HG02938 (cell line): ENCODE data around the gene OR51B6.
"Not testable (repeated sequence)": the region's sequence is repeated elsewhere in the genome, so short reads cannot be mapped to it uniquely, and the experiment has no call there.

Experiments used
- ATAC-seq: cut with Tn5 transposase; IDR thresholded peaks from one replicate; pipeline ENCODE4 v1.9.1; 2021; ENCODE audit warnings: mild to moderate bottlenecking, moderate library complexity; ENCODE audit not compliant: unreplicated experiment

Gene OR51B6

GRCh38 chr11:5364214-5364613, 12.9 kb downstream of the OR51B6 start:
- ATAC-seq, result no peak

GRCh38 chr11:5366365-5366764, 15.1 kb downstream of the OR51B6 start:
- ATAC-seq, result not testable (repeated sequence)

DNA sequence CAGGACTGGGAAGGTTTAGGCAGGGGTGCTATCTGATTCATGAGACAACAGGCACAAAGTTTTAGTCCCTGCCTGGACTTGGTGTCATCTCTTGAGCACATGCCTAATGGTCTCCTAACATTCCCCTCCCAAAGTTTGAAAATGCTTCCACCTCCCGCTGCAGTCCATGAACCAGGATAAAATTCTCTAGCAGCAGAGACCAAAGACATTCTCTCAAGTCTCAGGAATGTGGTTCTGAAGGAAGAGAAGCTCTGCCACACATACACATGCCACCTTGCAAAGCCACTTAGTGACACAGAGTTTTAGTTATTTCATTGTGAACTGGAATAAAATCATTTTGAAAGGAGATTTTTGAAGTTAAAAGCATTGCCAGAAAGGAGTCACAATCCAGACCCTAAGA, 15.5 kb downstream of the OR51B6 start:
- ATAC-seq, result no peak

DNA sequence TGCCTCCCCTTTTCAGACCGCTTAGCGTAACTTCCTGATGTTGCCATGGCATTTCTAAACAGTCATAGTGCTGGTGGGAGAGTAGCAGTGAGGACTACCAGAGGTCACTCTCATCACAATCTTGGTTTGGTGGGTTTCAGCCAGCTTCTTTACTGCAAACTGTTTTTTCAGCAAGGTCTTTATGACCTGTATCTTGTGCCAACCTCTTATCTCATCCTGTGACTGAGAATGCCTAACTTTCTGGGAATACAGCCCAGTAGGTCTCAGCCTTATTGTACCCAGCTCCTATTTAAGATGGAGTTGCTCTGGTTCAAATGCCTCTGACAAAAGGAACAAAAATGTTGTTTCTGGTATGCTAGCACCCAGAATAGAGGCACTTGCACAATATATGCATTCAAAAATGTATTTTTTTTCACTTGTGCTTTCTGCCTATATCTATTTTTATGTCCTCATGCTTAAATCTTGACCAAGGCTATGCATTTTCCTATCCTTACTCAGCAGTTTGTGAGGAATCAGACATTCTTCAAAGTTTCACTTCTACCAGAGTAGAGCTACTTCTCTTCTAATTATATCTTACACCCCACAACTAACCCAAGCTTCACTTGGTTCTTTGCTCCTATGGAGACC, 16.3 kb downstream of the OR51B6 start:
- no peak for ATAC-seq

DNA sequence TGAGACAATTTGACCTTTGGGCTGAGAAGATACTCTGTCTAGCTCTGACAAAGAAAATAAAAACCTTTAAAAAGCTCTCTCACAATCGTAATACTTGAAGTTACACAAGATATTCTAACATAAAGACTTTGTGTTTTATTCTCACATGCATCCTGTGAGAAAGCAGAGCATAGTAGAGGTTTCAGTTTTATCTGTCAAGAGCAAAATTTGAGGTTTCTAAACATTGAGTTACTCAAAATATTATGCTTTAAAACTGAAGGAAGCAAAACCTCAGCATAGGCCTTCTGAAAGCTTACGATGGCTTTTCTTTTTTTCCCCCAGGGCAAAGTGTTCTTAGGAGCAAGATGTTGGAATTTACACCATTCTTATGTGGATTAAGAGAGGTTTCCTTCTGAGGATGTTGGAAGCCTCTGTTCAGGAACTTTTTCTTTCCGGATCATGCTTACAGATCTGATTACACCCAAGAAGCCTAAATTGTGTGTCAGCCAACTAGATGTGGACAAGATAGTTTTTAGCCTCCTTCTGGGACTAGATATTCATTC, 17.3 kb downstream of the OR51B6 start:
- ATAC-seq, result peak; percentile 53

GRCh38 chr11:5369789-5370188, 18.5 kb downstream of the OR51B6 start:
- peak; percentile 43 for ATAC-seq

DNA sequence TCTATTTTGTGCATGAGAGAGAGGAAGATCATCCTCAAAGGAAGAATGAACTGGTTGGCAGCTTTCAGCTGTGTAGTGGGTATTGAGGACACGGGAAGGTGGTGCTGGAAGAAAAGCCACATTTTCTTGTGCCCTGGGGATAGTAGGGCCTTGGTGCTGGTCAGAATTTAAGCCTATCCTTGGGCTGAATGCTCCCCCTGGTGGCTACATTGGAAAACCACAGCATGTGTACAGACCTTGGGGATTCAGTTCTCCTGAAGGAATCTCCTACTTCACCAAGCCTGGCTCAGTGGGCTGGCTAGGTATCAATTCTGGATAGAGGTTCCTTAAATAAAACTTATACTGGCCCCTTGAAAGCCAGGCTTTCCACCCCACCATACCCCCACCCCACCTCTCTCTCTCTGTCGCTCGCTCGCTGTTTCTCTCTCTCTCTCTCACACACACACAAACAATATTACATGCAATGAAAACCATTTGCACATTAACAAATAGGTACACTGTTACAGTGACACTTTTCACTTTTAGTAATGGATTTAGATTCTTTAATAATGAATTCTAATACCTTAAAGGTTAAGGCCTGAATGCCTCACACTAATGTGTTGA, 29.5 kb downstream of the OR51B6 start:
- peak; percentile 94 for ATAC-seq

GRCh38 chr11:5383576-5383975, 32.3 kb downstream of the OR51B6 start, which contains the start of gene OR51M1:
Gene OR51M1 (plus strand): TSS chr11:5383812. CDS start chr11:5389399, 5,587 bp downstream.
- ATAC-seq, result no peak

- no peak for ATAC-seq
These were observed 33.0 kb downstream of the OR51B6 start for GRCh38 chr11:5384335-5384734.

DNA sequence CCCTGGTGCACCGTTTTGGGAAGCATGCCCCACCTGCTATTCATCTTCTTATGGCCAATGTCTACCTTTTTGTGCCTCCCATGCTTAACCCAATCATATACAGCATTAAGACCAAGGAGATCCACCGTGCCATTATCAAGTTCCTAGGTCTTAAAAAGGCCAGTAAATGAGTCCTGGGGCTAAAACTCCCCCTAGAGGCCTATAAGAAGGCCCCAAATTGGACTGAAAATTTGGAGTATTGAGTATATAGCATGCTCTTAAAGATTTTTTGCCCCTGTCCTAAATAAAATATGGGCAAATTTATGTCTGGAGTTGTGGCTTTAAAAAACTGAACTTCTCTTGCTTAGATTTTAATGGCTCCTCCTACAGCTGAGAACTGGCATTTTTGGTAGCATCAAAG, 38.9 kb downstream of the OR51B6 start:
- no peak for ATAC-seq

GRCh38 chr11:5394091-5394490, 42.8 kb downstream of the OR51B6 start:
- no peak for ATAC-seq

GRCh38 chr11:5398936-5399335, 47.6 kb downstream of the OR51B6 start:
- ATAC-seq, result no peak
